IMR-90 (cell line): Measurements from ENCODE around the gene ERVK3-1. TPM values are rescaled to one million over a fixed set of nuclear protein-coding genes. Genes with fewer than 3 reads are reported as not detected.

Experiments used
- ATAC-seq: fragments of 200-7000 bp; cut with Tn5 transposase; 2 replicates; pipeline ENCODE4 v1.9.1; 2020; ENCODE audit warnings: low read depth, mild to moderate bottlenecking, moderate library complexity
- Bru-seq: library from RNA; stranded (reverse); fragments of 400-500 nt; gene quantifications from one replicate; lab custom pipeline; 2021; lab: Mats Ljungman, UMichigan
- BruChase-seq, 2 experiments: library from RNA; stranded (reverse); fragments of 400-500 nt; gene quantifications; one replicate each; lab custom pipeline; 2021; lab: Mats Ljungman, UMichigan
- BruUV-seq: library from RNA; stranded (reverse); fragments of 400-500 nt; replicated peaks from 2 replicates; lab custom pipeline; 2021; lab: Mats Ljungman, UMichigan
- CTCF ChIA-PET: fragments of 300-600 bp; formaldehyde crosslinking; extraction: SDS; loops from one replicate; lab custom pipeline; 2021; ENCODE audit warnings: antibody characterized with exemption; lab: Yijun Ruan, JAX
- POLR2A ChIA-PET: fragments of 300-600 bp; sonication (Branson Sonifier 250); formaldehyde crosslinking; loops from one replicate; lab custom pipeline; 2022; ENCODE audit warnings: antibody characterized with exemption; ENCODE audit not compliant: unreplicated experiment; lab: Charles Lee
- DNase-seq: peaks from one replicate; pipeline ENCODE4 v3.0.0; 2013
- H2AFZ ChIP-seq: replicated peaks from 2 replicates; pipeline ENCODE3; 2013; ENCODE audit warnings: low read length, mild to moderate bottlenecking; ENCODE audit not compliant: poor library complexity
- H2AK5ac ChIP-seq: 2 replicates; pipeline ENCODE4 v1.6.1; 2013; ENCODE audit warnings: low read depth, low read length, inconsistent platforms
- H2AK9ac ChIP-seq: replicated peaks from 2 replicates; pipeline ENCODE3; 2013; ENCODE audit warnings: mild to moderate bottlenecking, low read depth, low read length, moderate library complexity; ENCODE audit not compliant: poor library complexity
- H2BK120ac ChIP-seq: 2 replicates; pipeline ENCODE4 v1.6.1; 2013; ENCODE audit warnings: low read depth, low read length, inconsistent platforms
- H2BK15ac ChIP-seq: 3 replicates; pipeline ENCODE4 v1.6.1; 2013; ENCODE audit warnings: low read depth, low read length, inconsistent platforms
- H2BK20ac ChIP-seq: 2 replicates; pipeline ENCODE4 v1.6.1; 2013; ENCODE audit warnings: low read depth, mild to moderate bottlenecking, inconsistent platforms, low read length, moderate library complexity
- H2BK5ac ChIP-seq: 2 replicates; pipeline ENCODE4 v1.6.1; 2013; ENCODE audit warnings: mild to moderate bottlenecking, low read depth, low read length, inconsistent platforms; ENCODE audit not compliant: poor library complexity, severe bottlenecking
- H3K14ac ChIP-seq: replicated peaks from 2 replicates; pipeline ENCODE4 v1.6.1; 2013; ENCODE audit warnings: low read depth, low read length, inconsistent platforms
- H3K18ac ChIP-seq: 2 replicates; pipeline ENCODE4 v1.6.1; 2013; ENCODE audit warnings: low read depth, low read length, control low read depth
- H3K23ac ChIP-seq: 2 replicates; pipeline ENCODE4 v1.6.1; 2013; ENCODE audit warnings: low read depth, low read length, inconsistent platforms
- H3K27ac ChIP-seq: 2 replicates; pipeline ENCODE4 v1.5.1; 2013; ENCODE audit warnings: mild to moderate bottlenecking, control low read depth, low read length; ENCODE audit not compliant: insufficient read depth
- H3K27me3 ChIP-seq: 2 replicates; pipeline ENCODE4 v1.6.1; 2013; ENCODE audit warnings: low read length; ENCODE audit not compliant: control insufficient read depth, insufficient read depth
- H3K36me3 ChIP-seq: 2 replicates; pipeline ENCODE4 v1.6.1; 2013; ENCODE audit warnings: low read length, mixed read lengths; ENCODE audit not compliant: control insufficient read depth, insufficient read depth
- H3K4ac ChIP-seq: 2 replicates; pipeline ENCODE4 v1.6.1; 2013; ENCODE audit warnings: low read depth, low read length, inconsistent platforms
- H3K4me1 ChIP-seq: 2 replicates; pipeline ENCODE4 v1.6.1; 2013; ENCODE audit warnings: low read length, mixed read lengths; ENCODE audit not compliant: control insufficient read depth, insufficient read depth
- H3K4me2 ChIP-seq: 2 replicates; pipeline ENCODE4 v1.6.1; 2013; ENCODE audit warnings: low read depth, mild to moderate bottlenecking, control low read depth, low read length, moderate library complexity
- H3K4me3 ChIP-seq: 2 replicates; pipeline ENCODE4 v1.5.1; 2013; ENCODE audit warnings: low read depth, mild to moderate bottlenecking, control low read depth, low read length, moderate library complexity; ENCODE audit not compliant: insufficient read depth
- H3K56ac ChIP-seq: 2 replicates; pipeline ENCODE4 v1.6.1; 2013; ENCODE audit warnings: low read length, inconsistent platforms; ENCODE audit not compliant: insufficient read depth; ENCODE audit errors: extremely low read depth
- H3K79me1 ChIP-seq, 2 experiments: 2 replicates each; pipeline ENCODE4 v1.6.1; 2013; ENCODE audit warnings: low read length in 2 of 2, inconsistent platforms in 1 of 2, low read depth in 1 of 2
- H3K9ac ChIP-seq: 2 replicates; pipeline ENCODE4 v1.6.1; 2013; ENCODE audit warnings: low read depth, low read length, control low read depth
- H3K9me1 ChIP-seq: 2 replicates; pipeline ENCODE4 v1.6.1; 2013; ENCODE audit warnings: low read length, inconsistent platforms; ENCODE audit not compliant: insufficient read depth
- H3K9me3 ChIP-seq: 2 replicates; pipeline ENCODE4 v1.6.1; 2013; ENCODE audit warnings: low read length; ENCODE audit not compliant: control insufficient read depth, insufficient read depth
- H4K20me1 ChIP-seq: 2 replicates; pipeline ENCODE4 v1.6.1; 2013; ENCODE audit warnings: low read length, inconsistent platforms; ENCODE audit not compliant: insufficient read depth
- H4K5ac ChIP-seq: 2 replicates; pipeline ENCODE4 v1.6.1; 2013; ENCODE audit warnings: mild to moderate bottlenecking, low read depth, low read length, control low read depth
- H4K8ac ChIP-seq, 2 experiments: 2 replicates each; pipeline ENCODE4 v1.6.1; 2013; ENCODE audit warnings: low read depth in 2 of 2, low read length in 2 of 2, control low read depth in 1 of 2, inconsistent platforms in 1 of 2
- H4K91ac ChIP-seq: 2 replicates; pipeline ENCODE4 v1.6.1; 2013; ENCODE audit warnings: low read depth, low read length, inconsistent platforms; ENCODE audit not compliant: insufficient read depth
- BHLHE40 ChIP-seq: fragments of 150-350 bp; IDR thresholded peaks from 2 replicates; pipeline ENCODE4 v1.6.1; 2016; ENCODE audit warnings: mild to moderate bottlenecking, low read depth, low read length
- CHD1 ChIP-seq: IDR thresholded peaks from 2 replicates; pipeline ENCODE4 v1.6.1; 2012; ENCODE audit warnings: low read depth, low read length, improper control_type of control experiment
- CTCF ChIP-seq: conservative IDR thresholded peaks from 2 replicates; pipeline ENCODE4 v1.5.1; 2012; ENCODE audit warnings: mild to moderate bottlenecking, low read depth, low read length, improper control_type of control experiment
- FOS ChIP-seq: fragments of 150-350 bp; IDR thresholded peaks from 2 replicates; pipeline ENCODE4 v1.6.1; 2016; ENCODE audit warnings: low read depth, low read length
- NFE2L2 ChIP-seq: fragments of 150-350 bp; IDR thresholded peaks from 2 replicates; pipeline ENCODE4 v1.6.1; 2016; ENCODE audit warnings: low read depth, mild to moderate bottlenecking, low read length
- RAD21 ChIP-seq: IDR thresholded peaks from 2 replicates; pipeline ENCODE4 v1.6.1; 2012; ENCODE audit warnings: low read length, improper control_type of control experiment
- RCOR1 ChIP-seq: IDR thresholded peaks from 2 replicates; pipeline ENCODE4 v1.6.1; 2012; ENCODE audit warnings: mild to moderate bottlenecking, low read length, improper control_type of control experiment; ENCODE audit not compliant: insufficient replicate concordance
- RFX5 ChIP-seq: IDR thresholded peaks from 2 replicates; pipeline ENCODE4 v1.8.0; 2012; ENCODE audit warnings: low read depth, mild to moderate bottlenecking, low read length, moderate library complexity
- USF2 ChIP-seq: fragments of 150-350 bp; IDR thresholded peaks from 2 replicates; pipeline ENCODE4 v1.6.1; 2017; ENCODE audit warnings: mild to moderate bottlenecking, antibody characterized with exemption, low read length, low read depth
- WGBS, 2 experiments: methylation state at CpG; one replicate each; pipeline versions ENCODE4 v1.1.5 to v1.1.7; 2013; ENCODE audit warnings: missing lambda C conversion rate in 2 of 2; ENCODE audit not compliant: insufficient read length in 1 of 2; ENCODE audit errors: extremely low coverage in 2 of 2; 5-methylcytosine and 5-hydroxymethylcytosine counted together
- dilution Hi-C: fragments of 300-500 bp; cut with HindIII; formaldehyde crosslinking; loops from one replicate; pipeline ENCODE4 v1.14.3; 2018; ENCODE audit warnings: low sequenced_read_pairs; ENCODE audit not compliant: unreplicated experiment
- in situ Hi-C: fragments of 300-500 bp; cut with MboI; formaldehyde crosslinking; loops from 3 replicates; pipeline ENCODE4 v1.14.3; 2019; ENCODE audit warnings: low sequenced_read_pairs, inconsistent platforms, mixed read lengths
- intact Hi-C: fragments of 100-400 bp; cut with micrococcal nuclease; formaldehyde crosslinking; loops from 2 replicates; pipeline ENCODE4 v1.10.0; 2022
- long read RNA-seq: library from polyadenylated mRNA; unstranded; transcript quantifications from one replicate; pipeline ENCODE4 v2.0.0, GENCODE V29; 2021; ENCODE audit not compliant: unreplicated experiment
- polyA plus RNA-seq, 3 experiments: library from polyadenylated mRNA; depleted of rRNA; stranded (reverse); fragments of >200 nt; gene quantifications; 2 replicates each; pipeline ENCODE4 v1.2.3, GENCODE V29; 2012; ENCODE audit warnings: low replicate concordance in 1 of 3
- total RNA-seq: library from RNA; depleted of rRNA; stranded (reverse); fragments of >200 nt; gene quantifications from 2 replicates; pipeline ENCODE4 v1.2.3, GENCODE V29; 2012; rRNA removed
- TF ChIP-seq, protein P1 (sequence below): fragments of 150-350 bp; IDR thresholded peaks from 2 replicates; pipeline ENCODE4 v1.6.1; 2016; ENCODE audit warnings: low read depth, mild to moderate bottlenecking, low read length, moderate library complexity, borderline replicate concordance

ERVK3-1 gene, protein sequence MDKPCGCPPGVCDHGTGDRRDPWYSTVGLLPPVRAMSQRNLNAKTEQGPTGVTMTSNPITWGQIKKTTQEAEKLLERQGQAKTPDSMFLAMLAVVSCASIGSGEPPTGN
- total RNA-seq = 30.8 and 33.0 TPM in 2 replicates
- 34.9 and 39.3 TPM in 2 replicates for polyA plus RNA-seq (2012; rRNA removed)
- polyA plus RNA-seq (2012; cell fraction: cytosol; rRNA removed) = 35.9 and 46.5 TPM in 2 replicates
- 33.6 and 98.9 TPM in 2 replicates for polyA plus RNA-seq (2012; cell fraction: nucleus; rRNA removed; ENCODE audit: low replicate concordance)
- Bru-seq, nascent RNA = percentile 52 among the genes with signal in this experiment
- percentile 53 among the genes with signal in this experiment for BruChase-seq, experiment 1, labeled RNA remaining after a 6-hour chase
- percentile 61 among the genes with signal in this experiment for BruChase-seq, experiment 2, labeled RNA remaining after a 2-hour chase
- long read RNA-seq, transcript ERVK3-1-201 (4 exons, 1,469 nt) = major isoform, 26 of 34 reads
- long read RNA-seq, partial matches to known transcripts = 1 of 34 reads
- long read RNA-seq, other reads (novel, unspliced or antisense) = 5 of 34 reads

DNA sequence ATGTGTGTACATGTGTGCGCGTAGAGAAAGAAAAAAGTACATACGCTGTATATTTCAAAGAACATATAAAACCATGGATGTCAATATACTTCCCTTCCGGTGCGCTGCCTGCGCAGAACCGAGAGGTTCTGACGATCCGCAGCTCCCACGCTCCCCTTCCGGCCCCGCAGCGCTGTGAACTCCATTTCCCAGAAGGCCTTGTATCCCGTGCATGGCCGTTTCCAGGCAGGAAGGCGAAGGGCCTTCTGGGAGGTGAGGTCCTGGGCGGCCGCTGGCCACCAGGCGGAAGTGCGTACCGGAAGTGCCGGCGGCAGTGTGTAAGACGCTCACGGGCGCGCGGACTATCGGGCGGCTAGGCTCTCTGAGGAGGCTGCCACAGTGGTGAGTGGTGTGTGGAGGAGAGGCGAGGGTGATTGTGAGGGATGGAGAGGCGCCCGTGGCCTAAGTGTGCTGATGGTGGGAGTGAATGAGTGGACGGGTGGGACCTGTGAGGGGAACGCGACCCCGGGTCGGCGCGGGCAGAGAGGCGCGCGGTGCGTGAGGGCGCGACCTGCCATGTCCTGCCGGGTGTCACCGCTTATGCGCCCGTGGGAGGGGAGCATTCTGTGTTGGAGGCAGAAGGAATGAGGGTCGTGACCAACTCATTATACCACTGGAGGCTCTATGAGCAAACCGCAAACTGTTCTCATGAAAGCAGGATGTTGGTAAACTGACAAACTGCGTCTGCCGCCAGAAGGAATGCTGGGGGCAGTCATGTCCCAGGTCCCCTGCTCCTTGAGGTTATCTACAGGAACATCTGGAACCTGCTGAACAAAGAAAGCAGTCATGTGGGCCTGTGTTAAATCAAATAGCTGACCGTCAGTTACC lies at the start of gene ERVK3-1:
ERVK3-1 (plus strand) TSS at position 313 of the 867 bp plus-strand sequence. CDS start 6,792 bp downstream, outside the sequence.
- Histone ChIP-seq H3K27me3 (no peaks in the 10 kb centered on the region), H3K18ac (no peak within 1 kb of the TSS), H2AFZ (peak within 1 kb of the TSS; percentile 98), H3K56ac (peak within 1 kb of the TSS; percentile 48; the same call in 1 of the 2 replicates), H2BK20ac (no peak within 1 kb of the TSS), H3K36me3 (peaks cover 22% of the 10 kb centered on the region), H3K9me1 (peaks cover 3% of the 10 kb centered on the region; the same call in 1 of the 2 replicates), H3K4me3 (peak within 1 kb of the TSS; percentile 72), H2BK5ac (peak within 1 kb of the TSS; percentile 75), H2AK5ac (peak within 1 kb of the TSS; percentile 71), H4K8ac (peak within 1 kb of the TSS; percentile 70 to 95), H2BK15ac (no peak within 1 kb of the TSS), H3K4me2 (peak within 1 kb of the TSS; percentile 87), H3K4ac (peak within 1 kb of the TSS; percentile 90), H3K23ac (peak within 1 kb of the TSS; percentile 87), H3K9ac (peak within 1 kb of the TSS; percentile 83), H4K5ac (peak within 1 kb of the TSS; percentile 60), H4K20me1 (no peaks in the 10 kb centered on the region), H3K79me1 (peaks cover 33 to 54% of the 10 kb centered on the region in 2 experiments), H3K9me3 (no peaks in the 10 kb centered on the region; the same call in 1 of the 2 replicates), H3K14ac (peak within 1 kb of the TSS; percentile 91), H4K91ac (peak within 1 kb of the TSS; percentile 78), H3K4me1 (peaks cover 2% of the 10 kb centered on the region; the same call in 1 of the 2 replicates), H2BK120ac (no peak within 1 kb of the TSS; the same call in 1 of the 2 replicates), H2AK9ac (peak within 1 kb of the TSS; percentile 68), H3K27ac (peak within 1 kb of the TSS; percentile 79)
- dilution Hi-C loops = no loop called here
- 0% methylated on average over 4 of the region's 55 CpGs; no CpG with 5 or more reads in 1 of the 2 experiments for WGBS, 2 experiments
- ChIA-PET POLR2A (no interaction called here), CTCF (no interaction called here)
- DNase-seq (peak; percentile 98), ATAC-seq (peak; percentile 99)
- in situ Hi-C loops = no loop called here
- intact Hi-C loops = loop anchor here (5.0 kb wide), 1 partner anchor 212 kb away; the partner anchor contains the start of gene ZBTB45
- BruUV-seq = no TSS peak
- TF ChIP-seq CHD1 (no peak), CTCF (no peak), BHLHE40 (peak; percentile 72), RCOR1 (no peak), USF2 (peak; percentile 55; the same call in 1 of the 2 replicates), FOS (no peak), NFE2L2 (no peak), RAD21 (no peak; the same call in none of the 2 replicates), RFX5 (no peak)
- TF ChIP-seq, protein P1, sequence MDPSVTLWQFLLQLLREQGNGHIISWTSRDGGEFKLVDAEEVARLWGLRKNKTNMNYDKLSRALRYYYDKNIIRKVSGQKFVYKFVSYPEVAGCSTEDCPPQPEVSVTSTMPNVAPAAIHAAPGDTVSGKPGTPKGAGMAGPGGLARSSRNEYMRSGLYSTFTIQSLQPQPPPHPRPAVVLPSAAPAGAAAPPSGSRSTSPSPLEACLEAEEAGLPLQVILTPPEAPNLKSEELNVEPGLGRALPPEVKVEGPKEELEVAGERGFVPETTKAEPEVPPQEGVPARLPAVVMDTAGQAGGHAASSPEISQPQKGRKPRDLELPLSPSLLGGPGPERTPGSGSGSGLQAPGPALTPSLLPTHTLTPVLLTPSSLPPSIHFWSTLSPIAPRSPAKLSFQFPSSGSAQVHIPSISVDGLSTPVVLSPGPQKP = peak; percentile 80; the same call in 1 of the 2 replicates
